D721Med (cell line): ENCODE results near the gene P2RY8.

ENCODE experiments used
- DNase-seq: peaks from one replicate; pipeline ENCODE4 v3.0.0; 2011; ENCODE audit warnings: low spot score; ENCODE audit not compliant: insufficient read length
- FAIRE-seq: peaks from 2 replicates; lab custom pipeline; 2011; peaks lifted over from hg19 to GRCh38; lab: Jason Lieb, UNC
- TF ChIP-seq, protein P1 (sequence below): IDR thresholded peaks from 2 replicates; pipeline ENCODE4 v1.5.1; 2012; ENCODE audit warnings: mild to moderate bottlenecking, control low read depth; ENCODE audit not compliant: insufficient read depth; ENCODE audit errors: missing control alignments

Gene P2RY8

GRCh38 chrX:1465286-1466231 lies 71.4 kb downstream of the P2RY8 start:
- TF ChIP-seq, protein P1, sequence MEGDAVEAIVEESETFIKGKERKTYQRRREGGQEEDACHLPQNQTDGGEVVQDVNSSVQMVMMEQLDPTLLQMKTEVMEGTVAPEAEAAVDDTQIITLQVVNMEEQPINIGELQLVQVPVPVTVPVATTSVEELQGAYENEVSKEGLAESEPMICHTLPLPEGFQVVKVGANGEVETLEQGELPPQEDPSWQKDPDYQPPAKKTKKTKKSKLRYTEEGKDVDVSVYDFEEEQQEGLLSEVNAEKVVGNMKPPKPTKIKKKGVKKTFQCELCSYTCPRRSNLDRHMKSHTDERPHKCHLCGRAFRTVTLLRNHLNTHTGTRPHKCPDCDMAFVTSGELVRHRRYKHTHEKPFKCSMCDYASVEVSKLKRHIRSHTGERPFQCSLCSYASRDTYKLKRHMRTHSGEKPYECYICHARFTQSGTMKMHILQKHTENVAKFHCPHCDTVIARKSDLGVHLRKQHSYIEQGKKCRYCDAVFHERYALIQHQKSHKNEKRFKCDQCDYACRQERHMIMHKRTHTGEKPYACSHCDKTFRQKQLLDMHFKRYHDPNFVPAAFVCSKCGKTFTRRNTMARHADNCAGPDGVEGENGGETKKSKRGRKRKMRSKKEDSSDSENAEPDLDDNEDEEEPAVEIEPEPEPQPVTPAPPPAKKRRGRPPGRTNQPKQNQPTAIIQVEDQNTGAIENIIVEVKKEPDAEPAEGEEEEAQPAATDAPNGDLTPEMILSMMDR = no peak
- no peak for DNase-seq
- FAIRE-seq = no peak

GRCh38 chrX:1464971-1465285 lies 72.1 kb downstream of the P2RY8 start:
- FAIRE-seq (no peak), DNase-seq (no peak)
- TF ChIP-seq, protein P1 = no peak

GRCh38 chrX:1464041-1464970 lies 72.7 kb downstream of the P2RY8 start:
- no peak for DNase-seq
- TF ChIP-seq, protein P1 = no peak
- FAIRE-seq = no peak

- FAIRE-seq (no peak), DNase-seq (no peak)
- TF ChIP-seq, protein P1 = no peak
Measured at GRCh38 chrX:1463581-1463980, 73.4 kb downstream of the P2RY8 start.

DNA sequence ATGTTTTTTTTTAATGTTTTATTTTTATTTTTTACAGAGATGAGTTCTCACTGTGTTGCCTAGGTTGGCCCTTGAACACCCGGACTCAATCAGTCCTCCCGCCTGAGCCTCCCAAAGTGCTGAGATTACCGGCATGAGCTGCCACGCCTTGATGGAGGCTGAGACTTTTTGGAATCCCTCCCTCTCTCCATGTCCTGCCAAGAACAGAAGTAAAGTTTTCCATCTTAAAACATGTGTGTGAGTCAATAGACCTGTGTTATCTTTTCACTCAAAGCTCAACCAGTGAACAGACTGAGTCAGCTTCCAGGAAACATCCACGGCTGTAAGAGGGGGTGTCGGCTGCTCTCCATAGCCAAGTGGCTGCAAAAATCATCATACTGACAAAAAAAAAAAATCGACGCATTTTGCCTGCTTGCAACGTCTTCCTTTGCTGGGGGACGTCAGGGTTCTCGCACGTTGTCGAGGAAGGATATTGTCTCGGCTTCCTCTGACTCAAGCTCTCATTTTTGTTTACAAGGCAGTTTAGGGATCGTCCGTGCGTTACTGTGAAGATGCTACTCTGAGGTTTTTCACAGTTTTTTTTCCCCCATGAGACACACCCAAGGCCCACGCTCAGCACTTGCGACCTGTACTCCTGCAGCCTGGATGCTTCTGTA lies 74.3 kb downstream of the P2RY8 start:
- TF ChIP-seq, protein P1 = no peak
- DNase-seq = no peak
- no peak for FAIRE-seq

DNA sequence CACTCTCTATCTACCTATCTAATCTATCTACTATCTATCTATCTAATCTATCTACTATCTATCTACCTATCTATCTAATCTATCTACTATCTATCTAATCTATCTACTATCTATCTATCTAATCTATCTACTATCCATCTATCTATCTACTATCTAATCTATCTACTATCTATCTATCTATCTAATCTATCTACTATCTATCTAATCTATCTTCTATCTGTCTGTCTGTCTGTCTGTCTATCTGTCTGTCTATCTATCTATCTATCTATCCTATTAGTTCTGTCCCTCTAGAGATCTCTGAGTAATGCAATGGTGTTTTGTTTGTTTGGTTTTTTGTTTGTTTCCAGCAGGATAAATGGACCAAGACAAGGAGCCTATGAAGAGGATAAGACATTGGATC lies 74.9 kb downstream of the P2RY8 start:
- FAIRE-seq (no peak), DNase-seq (no peak)
- TF ChIP-seq, protein P1 = no peak
